B cell (primary cell): ENCODE data around the gene PEX7. TPM values are rescaled to one million over a fixed set of nuclear protein-coding genes. Genes with fewer than 3 reads are reported as not detected.

ENCODE experiments used
- ATAC-seq: fragments of 200-7000 bp; cut with Tn5 transposase; one replicate; pipeline ENCODE4 v1.10.0; 2021; ENCODE audit warnings: low read depth, mild to moderate bottlenecking, moderate number of reproducible peaks, moderate library complexity
- CTCF ChIA-PET: fragments of 350-600 bp; sonication (Branson Sonifier 250); formaldehyde crosslinking; loops from one replicate; lab custom pipeline; 2021; ENCODE audit warnings: antibody characterized with exemption, inconsistent platforms; lab: Charles Lee
- POLR2A ChIA-PET: fragments of 350-600 bp; sonication (Branson Sonifier 250); formaldehyde crosslinking; loops from one replicate; lab custom pipeline; 2021; ENCODE audit warnings: antibody characterized with exemption; lab: Charles Lee
- DNase-seq: peaks from one replicate; pipeline ENCODE4 v3.0.0; 2013
- H2AFZ ChIP-seq: 2 replicates; pipeline ENCODE4 v1.6.1; 2012; ENCODE audit warnings: mild to moderate bottlenecking, low read depth, low read length; ENCODE audit not compliant: insufficient read depth, poor library complexity, severe bottlenecking
- H3K27ac ChIP-seq, 2 donors: 1 replicate in 1 of 2; 2 replicates in 1 of 2; pipeline ENCODE4 v1.5.1; 2012 to 2013; ENCODE audit warnings: low read length in 2 of 2, mild to moderate bottlenecking in 2 of 2, moderate library complexity in 1 of 2
- H3K27me3 ChIP-seq, 4 experiments: fragments of 200-600 bp in 1 of 4; sonication (generic) in 1 of 4; replicated peaks in 1 of 4; 1 replicate in 2 of 4; 2 replicates in 2 of 4; pipeline versions ENCODE4 v1.6.1 to v1.7.0; 2013 to 2016; ENCODE audit warnings: low read length in 3 of 4, mild to moderate bottlenecking in 2 of 4, mixed read lengths in 1 of 4, moderate library complexity in 1 of 4; ENCODE audit not compliant: insufficient read depth in 4 of 4, control insufficient read depth in 3 of 4; ENCODE audit errors: control extremely low read depth in 1 of 4
- H3K36me3 ChIP-seq, 2 experiments: replicated peaks in 1 of 2; 1 replicate in 1 of 2; 2 replicates in 1 of 2; pipeline versions ENCODE4 v1.6.1 to v1.7.1; 2013; ENCODE audit warnings: low read length in 1 of 2; ENCODE audit not compliant: insufficient read depth in 2 of 2, control insufficient read depth in 1 of 2; ENCODE audit errors: control extremely low read depth in 1 of 2, extremely low read depth in 1 of 2
- H3K4me1 ChIP-seq, 2 donors: fragments of 200-600 bp in 1 of 2; sonication (generic) in 1 of 2; 1 replicate in 1 of 2; 2 replicates in 1 of 2; pipeline versions ENCODE4 v1.5.1 to v1.6.1; 2013 to 2017; ENCODE audit warnings: low read length in 2 of 2; ENCODE audit not compliant: control insufficient read depth in 2 of 2, insufficient read depth in 2 of 2
- H3K4me2 ChIP-seq: replicated peaks from 2 replicates; pipeline ENCODE3; 2012; ENCODE audit warnings: mild to moderate bottlenecking, low read depth, low read length; ENCODE audit not compliant: poor library complexity, severe bottlenecking
- H3K4me3 ChIP-seq, 5 experiments: fragments of 200-600 bp in 1 of 5; sonication (generic) in 1 of 5; 1 replicate in 3 of 5; 2 replicates in 2 of 5; pipeline versions ENCODE4 v1.5.1 to v1.7.0; 2011 to 2016; ENCODE audit warnings: low read length in 4 of 5, mild to moderate bottlenecking in 4 of 5, low read depth in 2 of 5, control low read depth in 1 of 5, moderate library complexity in 1 of 5; ENCODE audit not compliant: insufficient read depth in 1 of 5; ENCODE audit errors: control extremely low read depth in 1 of 5, extremely low read depth in 1 of 5
- H3K79me2 ChIP-seq: fragments of 200-600 bp; sonication (generic); one replicate; pipeline ENCODE4 v1.6.0; 2016; ENCODE audit warnings: low read length; ENCODE audit not compliant: control insufficient read depth, insufficient read depth
- H3K9ac ChIP-seq: fragments of 200-600 bp; sonication (generic); 2 replicates; pipeline ENCODE4 v1.6.1; 2017; ENCODE audit warnings: mild to moderate bottlenecking, low read length, moderate library complexity
- H3K9me3 ChIP-seq, 3 donors: one replicate each; pipeline versions ENCODE4 v1.6.1 to v1.7.1; 2013; ENCODE audit warnings: low read length in 2 of 3; ENCODE audit not compliant: control insufficient read depth in 2 of 3, insufficient read depth in 1 of 3; ENCODE audit errors: control extremely low read depth in 1 of 3
- H4K20me1 ChIP-seq: 2 replicates; pipeline ENCODE4 v1.6.0; 2012; ENCODE audit warnings: mild to moderate bottlenecking, low read length; ENCODE audit not compliant: insufficient read depth, control insufficient read depth, poor library complexity, severe bottlenecking
- H3K27ac Mint-ChIP-seq: one replicate; pipeline ENCODE4 v1.8.0; 2021; ENCODE audit warnings: mixed read lengths
- H3K27me3 Mint-ChIP-seq: one replicate; pipeline ENCODE4 v1.8.0; 2021; ENCODE audit warnings: mixed read lengths
- H3K4me1 Mint-ChIP-seq: one replicate; pipeline ENCODE4 v1.8.0; 2021; ENCODE audit warnings: mixed read lengths
- H3K4me3 Mint-ChIP-seq: one replicate; pipeline ENCODE4 v1.8.0; 2021; ENCODE audit warnings: mixed read lengths
- H3K9me3 Mint-ChIP-seq: one replicate; pipeline ENCODE4 v1.8.0; 2022; ENCODE audit warnings: mixed read lengths; ENCODE audit not compliant: insufficient read depth
- EZH2 ChIP-seq: IDR thresholded peaks from 2 replicates; pipeline ENCODE4 v1.6.1; 2012; ENCODE audit warnings: borderline replicate concordance, low read depth, mild to moderate bottlenecking, moderate library complexity, low read length; ENCODE audit not compliant: insufficient read depth, poor library complexity, severe bottlenecking
- WGBS: methylation state at CpG from one replicate; pipeline ENCODE4 v1.1.5; 2013; ENCODE audit warnings: missing lambda C conversion rate; ENCODE audit not compliant: insufficient coverage; 5-methylcytosine and 5-hydroxymethylcytosine counted together
- intact Hi-C: fragments of 100-400 bp; cut with micrococcal nuclease; formaldehyde crosslinking; loops from one replicate; pipeline ENCODE4 v1.10.0; 2022
- polyA plus RNA-seq: library from polyadenylated mRNA; depleted of rRNA; stranded (reverse); fragments of >200 nt; gene quantifications from 2 replicates; pipeline ENCODE4 v1.2.3, GENCODE V29; 2012
- total RNA-seq, 2 donors: library from RNA; stranded (reverse); fragments of 120-200 nt in 1 of 2; gene quantifications; 1 replicate in 1 of 2; 2 replicates in 1 of 2; pipeline versions ENCODE4 v1.2.3 to v1.2.4, GENCODE V29; 2013 to 2022
- TF ChIP-seq, protein P1 (sequence below): fragments of 200-600 bp; IDR thresholded peaks from one replicate; pipeline ENCODE4 v1.8.0; 2022; ENCODE audit warnings: antibody characterized with exemption, mild to moderate bottlenecking

The PEX7 gene
- total and polyA plus RNA-seq, 2 donors (not counting 1 experiment from before 2014, with no cell fraction given): 3.9 TPM

DNA sequence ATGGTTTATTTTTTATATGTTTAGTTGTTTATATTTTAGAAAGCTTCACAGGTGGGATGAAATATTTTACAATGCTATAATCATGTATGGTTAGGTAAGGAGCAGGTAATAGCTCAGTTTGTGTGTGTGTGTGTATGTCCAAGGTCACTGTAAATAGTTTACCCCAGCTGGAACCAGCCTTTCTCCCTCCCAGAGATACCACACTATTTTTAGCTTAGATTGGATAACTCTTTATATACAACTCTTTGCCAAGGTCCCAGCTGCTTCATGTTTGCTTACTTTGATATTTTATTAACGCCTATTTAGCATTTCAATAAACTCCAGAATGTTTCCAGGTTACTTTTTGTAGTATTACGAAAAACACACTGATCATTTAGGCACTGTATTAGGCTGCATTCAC, 1.8 kb upstream of the PEX7 start:
- Mint-ChIP-seq H3K4me1 (peaks cover 18% of the 10 kb centered on the region), H3K4me3 (no peak overlapping the region), H3K27me3 (peaks cover 20% of the 10 kb centered on the region), H3K9me3 (no peaks in the 10 kb centered on the region), H3K27ac (no peak overlapping the region)
- Histone ChIP-seq H3K36me3 (no peaks in the 10 kb centered on the region), H4K20me1 (no peaks in the 10 kb centered on the region), H3K9me3 (peaks cover 0 to 6% (median 0%) of the 10 kb centered on the region in 3 donors), H3K27ac (no peak overlapping the region), H2AFZ (no peak overlapping the region), H3K79me2 (peaks cover 3% of the 10 kb centered on the region), H3K4me1 (peaks cover 11 to 12% of the 10 kb centered on the region in 2 donors), H3K4me2 (no peak overlapping the region), H3K27me3 (peaks cover 0 to 3% (median 0%) of the 10 kb centered on the region in 4 experiments), H3K4me3 (no peak overlapping the region), H3K9ac (no peak overlapping the region)
- POLR2A ChIA-PET: interaction anchor here (0.6 kb wide), 1 partner anchor 42 kb away, joined by 3 read pairs; no protein-coding TSS in a partner anchor
- WGBS: 88% methylated on average over 1 of the region's 2 CpGs
- CTCF ChIA-PET: interaction anchor here (1.0 to 1.1 kb wide), 2 partner anchors 28 to 176 kb away, joined by 3 to 4 read pairs; partner anchors contain the start of gene MAP3K5
- DNase-seq (no peak), ATAC-seq (no peak)
- TF ChIP-seq, protein P1, sequence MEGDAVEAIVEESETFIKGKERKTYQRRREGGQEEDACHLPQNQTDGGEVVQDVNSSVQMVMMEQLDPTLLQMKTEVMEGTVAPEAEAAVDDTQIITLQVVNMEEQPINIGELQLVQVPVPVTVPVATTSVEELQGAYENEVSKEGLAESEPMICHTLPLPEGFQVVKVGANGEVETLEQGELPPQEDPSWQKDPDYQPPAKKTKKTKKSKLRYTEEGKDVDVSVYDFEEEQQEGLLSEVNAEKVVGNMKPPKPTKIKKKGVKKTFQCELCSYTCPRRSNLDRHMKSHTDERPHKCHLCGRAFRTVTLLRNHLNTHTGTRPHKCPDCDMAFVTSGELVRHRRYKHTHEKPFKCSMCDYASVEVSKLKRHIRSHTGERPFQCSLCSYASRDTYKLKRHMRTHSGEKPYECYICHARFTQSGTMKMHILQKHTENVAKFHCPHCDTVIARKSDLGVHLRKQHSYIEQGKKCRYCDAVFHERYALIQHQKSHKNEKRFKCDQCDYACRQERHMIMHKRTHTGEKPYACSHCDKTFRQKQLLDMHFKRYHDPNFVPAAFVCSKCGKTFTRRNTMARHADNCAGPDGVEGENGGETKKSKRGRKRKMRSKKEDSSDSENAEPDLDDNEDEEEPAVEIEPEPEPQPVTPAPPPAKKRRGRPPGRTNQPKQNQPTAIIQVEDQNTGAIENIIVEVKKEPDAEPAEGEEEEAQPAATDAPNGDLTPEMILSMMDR: no peak
- no peak for TF ChIP-seq EZH2
- intact Hi-C loops: loop anchor here (5.0 to 10.0 kb wide), 3 partner anchors 104 to 397 kb away; partner anchors contain the start of genes IFNGR1 and SLC35D3

GRCh38 chr6:136822046-136822375, 381 bp upstream of the PEX7 start:
- no peaks in the 10 kb centered on the region for H3K36me3 ChIP-seq
- peak overlapping the region; percentile 82 for H3K4me2 ChIP-seq
- H3K4me1 ChIP-seq: peaks cover 11 to 12% of the 10 kb centered on the region in 2 donors
- ChIA-PET CTCF (interaction anchor here (0.7 to 3.2 kb wide), 5 partner anchors 28 to 283 kb away, joined by 3 to 22 read pairs (median 7); partner anchors contain the start of gene MAP3K5), POLR2A (interaction anchor here (0.6 to 1.6 kb wide), 5 partner anchors 29 to 532 kb away, joined by 3 to 7 read pairs (median 3); partner anchors contain the start of genes BCLAF1 and MAP3K5)
- Mint-ChIP-seq H3K27me3 (peaks cover 13% of the 10 kb centered on the region), H3K27ac (peak overlapping the region; percentile 91), H3K9me3 (no peaks in the 10 kb centered on the region), H3K4me1 (peaks cover 18% of the 10 kb centered on the region), H3K4me3 (peak overlapping the region; percentile 90)
- no peaks in the 10 kb centered on the region for H4K20me1 ChIP-seq
- no peak for DNase-seq
- peak overlapping the region; percentile 63 to 95 for H3K27ac ChIP-seq
- peaks cover 0 to 6% (median 0%) of the 10 kb centered on the region in 3 donors for H3K9me3 ChIP-seq
- ATAC-seq: no peak
- H3K79me2 ChIP-seq: peaks cover 3% of the 10 kb centered on the region
- peak overlapping the region; percentile 88 for H3K9ac ChIP-seq
- intact Hi-C loops: loop anchor here (1.0 to 10.0 kb wide), 7 partner anchors 30 to 533 kb away; partner anchors contain the start of genes BCLAF1, IFNGR1, MAP3K5 and SLC35D3
- peaks cover 0 to 3% (median 0%) of the 10 kb centered on the region in 4 experiments for H3K27me3 ChIP-seq
- TF ChIP-seq, protein P1: no peak
- no peak for TF ChIP-seq EZH2
- H3K4me3 ChIP-seq: peak overlapping the region; percentile 45 to 87 (median 71)
- H2AFZ ChIP-seq: peak overlapping the region; percentile 99
- WGBS: 2% methylated on average over 11 of the region's 11 CpGs
